GM18519 (cell line): Measurements from ENCODE around the gene LMNB1.
"Not testable (repeated sequence)": the region's sequence is repeated elsewhere in the genome, so short reads cannot be mapped to it uniquely, and the experiment has no call there.

Experiments used
- ATAC-seq: cut with Tn5 transposase; IDR thresholded peaks from one replicate; pipeline ENCODE4 v1.9.1; 2021; ENCODE audit warnings: mild to moderate bottlenecking, moderate library complexity; ENCODE audit not compliant: unreplicated experiment, low FRiP score

The LMNB1 gene

GRCh38 chr5:126816649-126817048 lies 39.7 kb downstream of the LMNB1 start:
- no peak for ATAC-seq

- ATAC-seq, result no peak
Observed at GRCh38 chr5:126818736-126819135, 41.8 kb downstream of the LMNB1 start.

DNA sequence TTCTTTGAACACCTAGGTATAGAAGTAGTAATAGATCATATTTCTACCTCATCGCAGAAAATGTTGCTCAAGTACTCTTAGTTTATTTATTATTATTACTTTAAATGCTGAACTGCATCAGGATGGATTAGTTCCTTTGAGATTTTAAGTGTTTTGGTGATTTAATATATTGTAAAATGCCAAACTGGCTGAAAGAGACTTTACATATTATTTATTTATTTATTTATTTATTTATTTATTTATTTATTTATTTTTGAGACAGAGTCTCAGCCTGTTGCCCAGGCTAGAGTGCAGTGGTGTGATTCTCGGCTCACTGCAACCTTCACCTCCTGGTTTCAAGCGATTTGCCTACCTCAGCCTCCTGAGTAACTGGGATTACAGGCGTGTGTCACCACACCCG lies 42.3 kb downstream of the LMNB1 start:
- ATAC-seq, result no peak

DNA sequence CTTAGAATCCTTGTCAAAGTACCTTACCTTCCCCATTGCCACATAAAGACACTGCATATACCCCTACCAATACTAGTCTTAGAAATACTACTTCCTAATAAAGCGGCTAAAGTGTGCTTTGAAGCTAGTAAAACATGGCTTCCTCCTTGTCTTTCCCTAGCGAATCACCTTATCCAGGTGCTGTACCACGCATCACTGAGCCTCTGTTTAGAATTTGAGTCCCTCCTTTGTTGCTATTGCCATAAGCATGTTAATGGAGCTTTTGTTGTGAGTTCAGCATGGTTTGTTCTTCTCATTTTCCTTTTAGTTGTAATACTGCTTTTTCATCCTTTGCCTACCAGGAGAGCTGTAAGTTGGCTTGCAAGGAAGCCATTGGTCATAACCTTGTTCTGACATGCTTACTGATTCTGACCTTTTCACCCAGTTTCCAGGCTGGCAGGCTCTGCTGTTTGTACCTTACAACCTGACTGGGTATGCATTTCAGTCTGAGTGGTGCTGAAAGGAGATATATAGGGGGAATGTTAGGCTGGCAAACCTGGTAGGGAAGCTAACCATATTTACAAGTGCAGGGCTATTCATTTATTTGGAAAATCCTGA lies 49.8 kb downstream of the LMNB1 start:
- no peak for ATAC-seq

GRCh38 chr5:126829098-126829497 lies 52.2 kb downstream of the LMNB1 start:
- no peak for ATAC-seq

DNA sequence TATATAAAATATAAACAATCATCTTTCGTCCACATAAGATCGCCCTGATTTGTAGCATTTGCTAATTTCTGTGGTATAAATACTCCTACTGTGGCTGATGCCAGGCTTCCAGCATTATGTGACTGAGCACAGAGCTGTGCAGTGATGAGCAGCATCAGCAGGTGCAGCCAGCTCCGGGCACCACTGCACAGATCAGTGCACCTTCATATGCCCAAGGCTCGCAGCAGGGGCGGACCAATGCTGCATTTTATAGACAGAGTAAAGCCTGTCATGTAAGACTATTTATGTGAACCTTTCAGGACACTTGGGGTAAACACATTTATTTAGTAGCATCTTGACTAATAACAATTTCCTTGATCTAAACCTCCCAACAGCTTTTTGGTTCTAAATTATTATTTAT lies 53.1 kb downstream of the LMNB1 start:
- ATAC-seq, result no peak

GRCh38 chr5:126831156-126831555 lies 54.2 kb downstream of the LMNB1 start:
- ATAC-seq, result no peak

- ATAC-seq, result no peak
Observed at GRCh38 chr5:126836778-126837177, 59.8 kb downstream of the LMNB1 start.

DNA sequence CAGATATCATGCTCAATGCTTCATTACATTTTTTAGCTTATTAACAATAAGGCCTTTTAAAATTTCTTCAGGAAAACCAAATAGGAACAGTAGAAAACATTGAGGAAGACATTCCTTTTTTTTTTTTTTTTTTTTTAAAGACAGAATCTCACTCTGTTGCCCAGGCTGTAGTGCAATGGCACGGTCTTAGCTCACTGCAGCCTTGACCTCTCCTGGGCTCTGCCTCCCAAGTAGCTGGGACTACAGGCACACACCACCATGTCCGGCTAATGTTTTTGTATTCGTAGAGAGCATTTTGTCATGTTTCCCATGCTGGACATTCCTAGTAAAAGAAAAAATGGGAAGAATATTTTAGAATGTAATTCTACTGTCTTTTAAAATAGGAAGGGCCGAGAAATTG lies 60.3 kb downstream of the LMNB1 start:
- ATAC-seq, result no peak

- ATAC-seq, result no peak
Observed at GRCh38 chr5:126837906-126838539, 61.1 kb downstream of the LMNB1 start.

GRCh38 chr5:126839407-126839806 lies 62.5 kb downstream of the LMNB1 start:
- ATAC-seq, result not testable (repeated sequence)

DNA sequence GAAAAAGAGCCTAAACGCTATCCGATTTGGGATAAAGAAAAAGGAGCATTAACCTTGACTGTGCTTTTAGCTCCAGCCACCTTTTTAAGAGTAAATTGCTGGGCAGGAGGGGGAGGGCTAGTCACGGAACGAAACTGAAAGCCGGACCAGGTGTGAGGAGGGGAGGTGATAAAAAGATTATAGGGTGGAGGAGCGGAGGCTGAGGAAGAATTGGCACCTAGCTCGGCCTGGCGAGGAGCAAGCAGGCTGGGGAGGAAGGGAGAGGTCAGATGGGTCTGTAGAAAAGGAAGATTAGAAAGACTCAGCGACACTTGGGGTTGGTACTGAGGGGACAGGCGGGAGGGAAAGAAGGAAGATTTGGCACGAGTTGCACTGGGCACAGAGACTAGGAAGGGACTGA lies 66.4 kb downstream of the LMNB1 start:
- ATAC-seq, result not testable (repeated sequence)

- ATAC-seq, result peak; percentile 75
Observed at GRCh38 chr5:126845470-126846070, 68.6 kb downstream of the LMNB1 start.

DNA sequence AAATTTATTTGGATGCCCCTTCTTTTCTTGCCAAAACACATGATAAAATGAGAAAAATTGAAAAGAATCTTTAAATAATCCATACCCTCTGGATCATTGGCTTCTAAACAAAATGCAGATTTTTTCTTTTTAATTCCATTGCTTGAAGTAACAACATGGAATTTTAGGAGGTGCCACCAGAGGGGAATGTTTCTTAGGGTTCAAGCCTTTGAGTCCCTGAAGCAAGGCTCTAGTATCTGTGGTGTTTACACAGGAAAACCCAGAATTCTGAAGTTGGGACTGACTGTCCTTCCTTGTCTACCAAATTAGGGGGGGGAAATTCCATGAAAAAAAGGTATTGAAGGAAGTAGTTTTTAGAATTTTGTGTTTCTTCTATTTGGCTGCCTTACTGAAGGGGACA lies 69.4 kb downstream of the LMNB1 start:
- no peak for ATAC-seq

GRCh38 chr5:126846744-126847455 lies 70.0 kb downstream of the LMNB1 start:
- no peak for ATAC-seq

- ATAC-seq, result no peak
Observed at GRCh38 chr5:126847456-126847820, 70.5 kb downstream of the LMNB1 start.

DNA sequence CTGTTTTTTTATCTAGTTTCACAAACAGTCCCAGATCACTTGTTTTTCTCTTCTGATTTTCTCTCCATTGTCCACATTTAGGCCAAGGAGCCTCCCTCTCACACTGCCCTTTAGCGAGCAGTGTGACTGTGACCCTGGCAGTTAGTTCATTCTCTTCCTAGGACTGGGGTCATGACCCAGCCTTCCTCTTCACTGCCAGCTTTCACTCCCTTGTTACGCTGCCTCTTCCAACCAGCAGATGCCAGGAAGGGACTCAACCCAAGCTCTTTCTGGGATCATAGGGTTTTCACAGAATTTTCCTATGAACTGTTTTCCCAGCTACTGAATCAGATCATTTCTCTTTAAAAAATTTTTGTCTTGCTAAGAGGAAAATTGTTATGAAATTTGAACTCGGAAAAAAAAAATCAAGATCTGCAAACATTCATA lies 70.9 kb downstream of the LMNB1 start:
- no peak for ATAC-seq

- no peak for ATAC-seq
Observed at GRCh38 chr5:126848253-126848652, 71.3 kb downstream of the LMNB1 start.

- no peak for ATAC-seq
Observed at GRCh38 chr5:126849101-126849678, 72.3 kb downstream of the LMNB1 start.

DNA sequence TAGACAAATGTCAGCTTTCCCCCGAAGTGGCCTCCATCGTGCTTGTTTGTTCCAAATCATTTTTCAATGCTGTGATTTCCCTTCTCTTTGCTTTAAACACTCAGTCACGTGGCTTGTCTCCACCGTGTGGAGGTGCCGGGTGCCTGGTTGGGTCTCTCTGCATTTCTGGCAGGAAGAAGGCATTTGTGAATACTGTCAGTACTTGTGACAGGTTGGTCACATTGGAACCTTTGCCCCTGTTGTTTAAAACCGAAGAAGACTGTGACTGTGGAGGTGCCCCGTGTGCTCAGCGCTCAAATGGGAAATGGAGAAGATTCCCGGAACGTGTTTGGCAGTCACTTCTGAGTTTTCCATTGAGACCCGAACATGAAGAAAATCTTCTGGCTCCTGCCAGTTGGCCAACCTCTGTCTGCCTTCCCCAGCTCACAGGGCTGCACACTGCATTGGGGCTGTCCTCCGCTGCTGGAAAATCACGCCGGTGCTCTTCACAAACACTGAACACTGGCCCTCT lies 74.6 kb downstream of the LMNB1 start:
- no peak for ATAC-seq

DNA sequence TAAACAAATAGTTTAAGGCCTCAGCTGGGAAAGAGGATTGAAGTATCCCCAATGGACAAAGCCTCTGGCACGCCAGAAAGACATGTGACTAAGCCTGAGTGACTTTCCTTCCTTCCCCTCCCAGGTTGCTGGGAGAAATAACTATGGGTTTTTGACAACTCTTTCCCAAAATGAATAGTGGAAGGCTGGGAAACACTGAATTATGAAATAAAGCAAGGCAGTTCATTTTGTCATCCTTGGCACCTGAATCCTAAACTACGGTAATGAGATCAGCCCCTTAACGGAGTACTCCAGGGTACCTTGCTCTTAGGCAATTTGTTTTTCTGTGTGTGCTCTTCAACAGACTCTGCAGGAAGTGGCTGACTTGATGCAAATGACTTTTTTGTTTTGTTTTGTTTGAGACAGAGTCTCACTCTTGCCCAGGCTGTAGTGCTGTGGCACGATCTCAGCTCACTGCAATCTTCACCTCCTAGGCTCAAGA lies 75.2 kb downstream of the LMNB1 start:
- peak; percentile 79 for ATAC-seq
